ENCODE data around the gene EVA1C. TPM values are rescaled to one million over a fixed set of nuclear protein-coding genes. Genes with fewer than 3 reads are reported as not detected.

The EVA1C gene
- total RNA-seq, 2 donors from 2014 or later = 45.7 to 48.6 TPM

DNA sequence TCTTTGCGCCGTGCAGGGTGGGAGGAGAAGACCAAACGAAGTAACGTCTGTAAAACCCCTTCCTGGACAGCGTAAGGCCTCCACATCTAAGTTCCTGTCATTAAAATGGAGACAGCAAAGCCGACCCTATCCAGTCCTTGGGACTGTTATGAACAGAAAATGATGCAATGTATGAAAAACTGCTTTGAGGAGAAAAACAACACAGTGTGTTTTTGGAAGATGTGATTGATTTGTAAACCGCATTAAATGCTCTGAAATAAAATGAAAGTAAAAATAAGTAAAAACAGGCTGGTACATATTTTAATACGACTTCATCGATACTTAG is 18.9 kb upstream of the EVA1C start:
- WGBS = 51% methylated on average over 9 of the region's 9 CpGs

DNA sequence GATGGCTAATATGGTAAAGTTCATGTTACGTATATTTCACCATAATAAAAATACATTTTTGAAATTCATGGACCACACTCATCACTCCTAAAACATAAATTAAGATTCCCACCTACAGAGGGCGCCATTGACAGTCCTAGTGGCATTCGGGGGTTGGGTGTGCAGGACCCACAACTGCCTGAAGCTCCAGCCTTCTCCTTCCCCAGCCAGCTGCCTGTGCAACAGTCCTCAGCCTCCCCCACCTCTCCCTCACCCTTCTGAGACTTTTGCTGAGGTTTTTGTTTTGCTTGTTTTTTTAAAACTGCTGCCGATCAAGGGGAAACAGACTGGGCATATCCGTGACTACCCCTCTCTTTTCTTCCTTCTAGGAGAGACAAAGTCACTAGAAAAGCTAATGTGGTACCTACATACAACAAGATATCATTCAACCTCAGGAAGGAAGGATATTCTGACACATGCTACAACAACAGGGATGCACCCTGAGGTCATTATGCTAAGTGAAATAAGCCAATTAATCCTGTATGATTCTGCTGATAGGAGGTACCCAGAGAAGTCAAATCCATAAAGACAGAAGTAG is 9.2 kb upstream of the EVA1C start:
- H3K27ac ChIP-seq = no peak overlapping the region
- peak; percentile 65 for DNase-seq (ENCODE audit: low spot score)
- no peak overlapping the region for H3K4me3 ChIP-seq
- H3K9me3 ChIP-seq = no peaks in the 10 kb centered on the region
- H3K27me3 ChIP-seq (replicated peaks; ENCODE audit: insufficient read depth) = no peaks in the 10 kb centered on the region
- intact Hi-C loops (cut with DNase I) = loop anchor here (5.0 kb wide), 1 partner anchor 199 kb away; no protein-coding TSS in a partner anchor
- no peaks in the 10 kb centered on the region for H3K36me3 ChIP-seq
- no peak for TF ChIP-seq POLR2A (IDR thresholded peaks at IDR 0.05)
- peak; percentile 26 for TF ChIP-seq POLR2AphosphoS5 (IDR thresholded peaks at IDR 0.05)
- TF ChIP-seq, protein P1, sequence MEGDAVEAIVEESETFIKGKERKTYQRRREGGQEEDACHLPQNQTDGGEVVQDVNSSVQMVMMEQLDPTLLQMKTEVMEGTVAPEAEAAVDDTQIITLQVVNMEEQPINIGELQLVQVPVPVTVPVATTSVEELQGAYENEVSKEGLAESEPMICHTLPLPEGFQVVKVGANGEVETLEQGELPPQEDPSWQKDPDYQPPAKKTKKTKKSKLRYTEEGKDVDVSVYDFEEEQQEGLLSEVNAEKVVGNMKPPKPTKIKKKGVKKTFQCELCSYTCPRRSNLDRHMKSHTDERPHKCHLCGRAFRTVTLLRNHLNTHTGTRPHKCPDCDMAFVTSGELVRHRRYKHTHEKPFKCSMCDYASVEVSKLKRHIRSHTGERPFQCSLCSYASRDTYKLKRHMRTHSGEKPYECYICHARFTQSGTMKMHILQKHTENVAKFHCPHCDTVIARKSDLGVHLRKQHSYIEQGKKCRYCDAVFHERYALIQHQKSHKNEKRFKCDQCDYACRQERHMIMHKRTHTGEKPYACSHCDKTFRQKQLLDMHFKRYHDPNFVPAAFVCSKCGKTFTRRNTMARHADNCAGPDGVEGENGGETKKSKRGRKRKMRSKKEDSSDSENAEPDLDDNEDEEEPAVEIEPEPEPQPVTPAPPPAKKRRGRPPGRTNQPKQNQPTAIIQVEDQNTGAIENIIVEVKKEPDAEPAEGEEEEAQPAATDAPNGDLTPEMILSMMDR (IDR thresholded peaks at IDR 0.05) = peak; percentile 34 to 77 (median 76)
- no peaks in the 10 kb centered on the region for H3K4me1 ChIP-seq (replicated peaks)
- 17% methylated on average over 5 of the region's 5 CpGs for WGBS

More for the DNA sequence above, 18.9 kb upstream of the EVA1C start:
- Histone ChIP-seq H3K4me3 (peak overlapping the region; percentile 79 to 90), H3K9me3 (no peaks in the 10 kb centered on the region), H3K4me1 (replicated peaks) (peaks cover 5% of the 10 kb centered on the region), H3K27me3 (replicated peaks; ENCODE audit: insufficient read depth) (no peaks in the 10 kb centered on the region), H3K36me3 (no peaks in the 10 kb centered on the region), H3K27ac (peak overlapping the region; percentile 88)
- intact Hi-C loops (cut with DNase I) = no loop called here
- no peak for TF ChIP-seq POLR2A (IDR thresholded peaks at IDR 0.05)
- TF ChIP-seq POLR2AphosphoS5 (IDR thresholded peaks at IDR 0.05) = no peak
- TF ChIP-seq, protein P1 (IDR thresholded peaks at IDR 0.05) = no peak
- no peak for DNase-seq (ENCODE audit: low spot score)

GRCh38 chr21:32406405-32406804 is 6.1 kb upstream of the EVA1C start:
- intact Hi-C loops (cut with DNase I) = no loop called here

DNA sequence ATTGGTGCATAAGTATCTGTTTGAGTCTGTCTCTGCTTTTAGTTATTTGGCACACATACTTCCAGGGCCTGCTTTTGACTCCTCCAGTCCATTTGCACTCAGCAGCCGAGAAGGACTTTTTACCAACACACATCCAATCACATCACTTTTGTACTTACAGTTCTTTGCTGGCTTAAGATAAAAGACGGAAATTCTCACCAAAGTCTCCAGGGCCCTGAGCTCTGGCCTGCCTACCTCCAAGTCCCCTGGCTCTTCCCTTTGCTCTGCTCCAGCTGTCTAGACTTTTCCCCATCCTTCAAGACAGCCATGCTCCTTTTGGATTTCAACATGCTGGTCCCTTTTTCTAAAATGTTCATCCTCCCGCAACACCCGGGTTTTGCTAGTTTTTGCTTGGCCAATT is 2.2 kb upstream of the EVA1C start:
- Histone ChIP-seq H3K4me1 (replicated peaks) (peaks cover 13% of the 10 kb centered on the region), H3K4me3 (no peak overlapping the region), H3K27me3 (replicated peaks; ENCODE audit: insufficient read depth) (no peaks in the 10 kb centered on the region), H3K36me3 (no peaks in the 10 kb centered on the region), H3K27ac (peak overlapping the region; percentile 98), H3K9me3 (no peaks in the 10 kb centered on the region)
- no peak for TF ChIP-seq POLR2A (IDR thresholded peaks at IDR 0.05)
- no peak for TF ChIP-seq POLR2AphosphoS5 (IDR thresholded peaks at IDR 0.05)
- TF ChIP-seq, protein P1 (IDR thresholded peaks at IDR 0.05) = no peak
- 70% methylated on average over 4 of the region's 4 CpGs for WGBS
- intact Hi-C loops (cut with DNase I) = loop anchor here (5.0 kb wide), 2 partner anchors 52 to 157 kb away; no protein-coding TSS in a partner anchor
- no peak for DNase-seq (ENCODE audit: low spot score)

More at GRCh38 chr21:32406405-32406804, 6.1 kb upstream of the EVA1C start:
- Histone ChIP-seq H3K27me3 (replicated peaks; ENCODE audit: insufficient read depth) (no peaks in the 10 kb centered on the region), H3K4me1 (replicated peaks) (peaks cover 6% of the 10 kb centered on the region), H3K27ac (peak overlapping the region in 1 of 2 donors; percentile 15), H3K36me3 (no peaks in the 10 kb centered on the region), H3K9me3 (no peaks in the 10 kb centered on the region), H3K4me3 (no peak overlapping the region)
- TF ChIP-seq POLR2AphosphoS5 (IDR thresholded peaks at IDR 0.05) (no peak), POLR2A (IDR thresholded peaks at IDR 0.05) (no peak)
- TF ChIP-seq, protein P1 (IDR thresholded peaks at IDR 0.05) = no peak
- WGBS = 20% methylated on average over 6 of the region's 6 CpGs
- no peak for DNase-seq (ENCODE audit: low spot score)

- H3K9me3 ChIP-seq = no peaks in the 10 kb centered on the region
- no peaks in the 10 kb centered on the region for H3K36me3 ChIP-seq
- H3K27ac ChIP-seq = peak overlapping the region; percentile 98
- peak overlapping the region; percentile 62 to 75 for H3K4me3 ChIP-seq
- TF ChIP-seq, protein P1 (IDR thresholded peaks at IDR 0.05) = no peak
- TF ChIP-seq POLR2A (IDR thresholded peaks at IDR 0.05) (no peak), POLR2AphosphoS5 (IDR thresholded peaks at IDR 0.05) (no peak)
- intact Hi-C loops (cut with DNase I) = loop anchor here (5.0 kb wide), 2 partner anchors 51 to 156 kb away; no protein-coding TSS in a partner anchor
- 49% methylated on average over 5 of the region's 5 CpGs for WGBS
- H3K27me3 ChIP-seq (replicated peaks; ENCODE audit: insufficient read depth) = no peaks in the 10 kb centered on the region
- H3K4me1 ChIP-seq (replicated peaks) = peaks cover 15% of the 10 kb centered on the region
- no peak for DNase-seq (ENCODE audit: low spot score)
Measured at GRCh38 chr21:32410916-32411315, 1.6 kb upstream of the EVA1C start.
